RWPE1 (cell line): ENCODE results near the gene PRPF38B.
"Not testable (repeated sequence)": the region's sequence is repeated elsewhere in the genome, so short reads cannot be mapped to it uniquely, and the experiment has no call there.

Source experiments
- CTCF ChIA-PET: fragments of 350-600 bp; sonication (Branson Sonifier 250); formaldehyde crosslinking; extraction: SDS; loops from one replicate; lab custom pipeline; 2021; lab: Yijun Ruan, JAX
- POLR2A ChIA-PET: fragments of 400-600 bp; formaldehyde crosslinking; extraction: SDS; loops from one replicate; lab custom pipeline; 2020; ENCODE audit warnings: antibody characterized with exemption; ENCODE audit not compliant: low non-redundant PET; lab: Yijun Ruan, JAX
- DNase-seq: peaks from one replicate; pipeline ENCODE4 v3.0.0; 2012; ENCODE audit warnings: low spot score
- H3K27ac ChIP-seq: fragments of 450-650 bp; 2 replicates; pipeline ENCODE4 v1.5.1; 2017
- TF ChIP-seq, protein P1 (sequence below): fragments of 450-650 bp; conservative IDR thresholded peaks from 2 replicates; pipeline ENCODE4 v1.5.1; 2017; ENCODE audit warnings: low read depth, mild to moderate bottlenecking

The PRPF38B gene

DNA sequence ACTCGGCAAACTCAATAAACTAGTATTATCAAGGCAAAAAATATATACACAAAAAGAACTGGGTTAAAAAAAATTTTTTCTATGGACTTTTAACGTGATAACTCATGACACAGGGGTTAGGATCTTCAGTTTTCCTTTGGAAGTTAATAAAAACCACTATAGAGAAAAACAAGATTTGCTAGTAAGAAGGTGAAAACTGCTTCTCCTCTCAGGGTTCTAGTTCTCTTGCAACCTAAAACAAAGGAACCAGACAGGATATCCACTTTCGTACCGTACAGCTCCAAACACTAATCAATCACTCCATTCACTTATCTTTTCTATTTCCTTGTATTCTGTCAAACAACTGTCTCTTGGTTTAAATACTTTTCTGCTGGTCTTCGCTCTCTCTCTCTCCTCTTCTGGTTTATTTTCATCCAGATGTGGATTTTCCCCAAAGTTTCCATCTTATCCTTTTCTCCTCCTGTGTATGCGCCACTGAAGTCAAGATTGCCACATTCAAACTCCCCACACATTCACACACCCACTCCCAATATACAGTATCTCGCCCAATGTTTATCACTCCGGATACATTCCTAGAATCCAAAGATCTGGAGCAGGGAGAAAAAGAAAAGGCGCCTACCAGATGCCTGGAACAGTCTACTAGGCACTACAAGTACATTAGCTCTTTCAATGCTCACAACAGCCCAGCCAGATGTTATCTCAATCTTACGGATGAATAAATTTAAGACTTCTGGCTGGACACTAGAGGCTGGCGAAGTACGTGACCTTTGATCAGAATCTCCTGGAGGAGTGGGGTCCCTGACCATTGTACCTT, 775 bp upstream of the PRPF38B start:
- DNase-seq = no peak
- TF ChIP-seq, protein P1, sequence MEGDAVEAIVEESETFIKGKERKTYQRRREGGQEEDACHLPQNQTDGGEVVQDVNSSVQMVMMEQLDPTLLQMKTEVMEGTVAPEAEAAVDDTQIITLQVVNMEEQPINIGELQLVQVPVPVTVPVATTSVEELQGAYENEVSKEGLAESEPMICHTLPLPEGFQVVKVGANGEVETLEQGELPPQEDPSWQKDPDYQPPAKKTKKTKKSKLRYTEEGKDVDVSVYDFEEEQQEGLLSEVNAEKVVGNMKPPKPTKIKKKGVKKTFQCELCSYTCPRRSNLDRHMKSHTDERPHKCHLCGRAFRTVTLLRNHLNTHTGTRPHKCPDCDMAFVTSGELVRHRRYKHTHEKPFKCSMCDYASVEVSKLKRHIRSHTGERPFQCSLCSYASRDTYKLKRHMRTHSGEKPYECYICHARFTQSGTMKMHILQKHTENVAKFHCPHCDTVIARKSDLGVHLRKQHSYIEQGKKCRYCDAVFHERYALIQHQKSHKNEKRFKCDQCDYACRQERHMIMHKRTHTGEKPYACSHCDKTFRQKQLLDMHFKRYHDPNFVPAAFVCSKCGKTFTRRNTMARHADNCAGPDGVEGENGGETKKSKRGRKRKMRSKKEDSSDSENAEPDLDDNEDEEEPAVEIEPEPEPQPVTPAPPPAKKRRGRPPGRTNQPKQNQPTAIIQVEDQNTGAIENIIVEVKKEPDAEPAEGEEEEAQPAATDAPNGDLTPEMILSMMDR = no peak
- POLR2A ChIA-PET = interaction anchor here (1.8 kb wide), 1 partner anchor 56 kb away, joined by 7 read pairs; the partner anchor contains the start of gene STXBP3
- H3K27ac ChIP-seq = peak overlapping the region; percentile 94
- CTCF ChIA-PET = interaction anchor here (1.1 kb wide), 1 partner anchor 179 kb away, joined by 3 read pairs; no protein-coding TSS in a partner anchor

- DNase-seq = peak; percentile 53
- TF ChIP-seq, protein P1 = 0 out of 2 replicates have a peak, but pooled peaks have one; percentile 12
- ChIA-PET CTCF (no interaction called here), POLR2A (interaction anchor here (0.7 to 1.8 kb wide), 3 partner anchors 10 to 192 kb away, joined by 3 to 7 read pairs (median 3); partner anchors contain the start of gene STXBP3)
- peak overlapping the region; percentile 94 for H3K27ac ChIP-seq
Observed at GRCh38 chr1:108692724-108693655, 880 bp downstream of the PRPF38B start.

DNA sequence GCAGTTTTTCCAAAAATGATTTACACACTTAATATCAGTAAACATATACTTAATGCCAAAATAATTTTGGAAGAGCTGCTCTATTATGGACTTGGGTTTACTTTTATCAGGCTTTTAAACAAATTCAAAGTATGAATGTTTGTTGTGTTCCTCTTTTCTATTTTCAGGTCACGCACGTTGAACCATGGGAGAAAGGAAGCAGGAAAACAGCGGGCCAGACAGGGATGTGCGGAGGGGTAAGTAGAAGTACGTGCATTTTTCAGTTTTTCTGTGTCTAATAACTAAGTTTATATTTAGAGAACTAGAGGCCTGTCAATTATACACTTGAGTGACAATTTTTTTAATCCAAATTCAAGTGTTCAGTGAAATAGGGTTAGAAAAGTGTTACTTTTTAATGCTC, 3.4 kb downstream of the PRPF38B start:
- no peak for DNase-seq
- TF ChIP-seq, protein P1 = no peak
- ChIA-PET CTCF (interaction anchor here (0.6 kb wide), 1 partner anchor 14 kb away, joined by 3 read pairs; no protein-coding TSS in a partner anchor), POLR2A (no interaction called here)
- H3K27ac ChIP-seq = no peak overlapping the region

GRCh38 chr1:108699375-108700332, 7.5 kb downstream of the PRPF38B start:
- CTCF ChIA-PET = no interaction called here
- POLR2A ChIA-PET = no interaction called here
- no peak for DNase-seq
- TF ChIP-seq, protein P1 = no peak
- no peak overlapping the region for H3K27ac ChIP-seq

DNA sequence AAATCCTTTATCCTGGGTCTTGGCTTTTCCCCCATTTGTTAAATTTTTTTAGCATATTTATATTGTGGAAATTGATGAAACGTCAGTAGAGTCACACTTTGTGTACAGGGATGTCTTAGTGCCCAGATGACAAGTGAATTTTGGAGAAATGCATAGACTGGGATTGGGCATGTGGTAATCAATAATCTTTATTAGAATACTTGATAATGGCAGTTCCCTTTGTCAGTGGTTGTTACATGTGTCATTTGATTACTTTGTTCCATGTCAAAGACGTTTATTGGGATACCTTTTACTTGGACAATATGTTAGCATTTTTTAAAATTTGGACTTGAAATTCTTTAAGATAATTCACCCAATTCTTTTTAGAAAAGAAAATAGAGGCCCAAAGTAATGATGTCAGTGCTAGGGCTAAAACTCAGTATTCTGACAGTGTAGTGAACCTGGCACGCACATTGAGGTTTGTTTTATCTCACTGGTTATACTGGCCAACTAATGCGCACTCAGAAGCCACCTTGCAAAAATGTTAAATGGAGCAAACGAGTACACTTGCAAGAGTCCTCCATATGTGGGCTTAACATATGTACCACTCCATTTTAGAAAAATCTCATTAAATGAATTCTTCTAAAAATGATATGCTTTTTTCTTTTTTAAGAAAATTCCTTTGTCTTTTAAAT, 9.2 kb downstream of the PRPF38B start:
- CTCF ChIA-PET = no interaction called here

GRCh38 chr1:108702109-108702508, 10.0 kb downstream of the PRPF38B start:
- CTCF ChIA-PET, POLR2A ChIA-PET, DNase-seq, H3K27ac ChIP-seq: not testable (repeated sequence)

More for the DNA sequence above, 9.2 kb downstream of the PRPF38B start:
- H3K27ac ChIP-seq = no peak overlapping the region
- TF ChIP-seq, protein P1 = no peak
- POLR2A ChIA-PET = no interaction called here
- no peak for DNase-seq
